Measurements from ENCODE around the gene OPA1.

The OPA1 gene

DNA sequence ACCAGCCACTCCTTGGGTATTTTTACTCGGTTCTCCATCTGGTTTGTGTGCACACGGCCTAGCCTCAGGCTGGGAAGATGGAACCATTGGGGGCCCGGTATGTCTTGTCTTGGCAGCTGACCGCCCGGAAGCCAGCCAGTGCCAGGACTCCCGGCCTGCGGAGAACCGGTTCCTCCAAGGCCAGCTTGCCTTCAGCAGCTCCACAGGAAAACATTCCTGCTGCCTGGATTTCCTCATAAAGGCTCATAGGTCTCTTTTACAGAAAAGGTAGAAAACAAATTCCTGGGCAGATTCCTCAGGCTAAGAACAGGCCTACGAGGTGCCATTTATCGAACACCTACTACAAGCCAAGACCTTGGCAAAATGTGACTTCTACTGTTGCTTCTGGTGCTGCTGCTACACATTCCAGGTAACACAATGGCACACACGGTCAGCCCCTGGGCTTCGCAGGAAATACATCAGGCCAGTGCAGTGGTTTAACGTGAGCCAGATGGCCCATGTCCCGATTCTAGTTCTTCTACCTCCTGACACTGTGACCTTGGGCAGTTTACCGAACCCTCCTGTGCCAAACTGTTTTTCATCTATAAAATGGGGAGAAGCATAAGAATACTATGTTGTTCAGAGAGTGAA is 141.8 kb downstream of the OPA1 start:
- TF ChIP-seq CTCF (IDR thresholded peaks at IDR 0.05): no peak
- TF ChIP-seq ZFX (IDR thresholded peaks at IDR 0.05; ENCODE audit: borderline replicate concordance): no peak
- H3K27ac ChIP-seq: no peak overlapping the region

- TF ChIP-seq CTCF (IDR thresholded peaks at IDR 0.05) (no peak), ZFX (IDR thresholded peaks at IDR 0.05; ENCODE audit: borderline replicate concordance) (no peak)
Observed at GRCh38 chr3:193735850-193736249, 142.8 kb downstream of the OPA1 start.

DNA sequence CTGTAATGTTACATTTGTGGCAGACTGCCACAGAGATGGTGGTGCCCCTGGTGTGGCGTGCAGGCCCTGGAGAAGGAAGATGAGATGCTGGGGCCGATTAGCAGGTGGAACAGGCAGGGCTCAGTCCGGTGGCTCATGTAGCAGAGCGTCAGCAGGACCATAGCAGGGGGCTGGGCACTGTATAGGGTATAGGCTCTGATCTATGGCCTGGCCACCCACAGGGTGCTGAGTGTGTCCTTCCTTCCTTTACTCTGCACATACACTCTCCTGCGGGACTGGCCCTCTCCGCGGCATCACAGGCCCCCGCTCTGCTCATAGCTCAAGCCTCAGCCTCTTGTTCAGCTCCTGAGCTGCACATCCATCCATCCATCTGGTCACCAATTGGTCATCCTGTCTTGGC is 143.6 kb downstream of the OPA1 start:
- no peak for TF ChIP-seq CTCF (IDR thresholded peaks at IDR 0.05)
- no peak overlapping the region for H3K27ac ChIP-seq

More at GRCh38 chr3:193735850-193736249, 142.8 kb downstream of the OPA1 start:
- no peak overlapping the region for H3K27ac ChIP-seq

- H3K27ac ChIP-seq: no peak overlapping the region
- TF ChIP-seq CTCF (IDR thresholded peaks at IDR 0.05) (no peak), ZFX (IDR thresholded peaks at IDR 0.05; ENCODE audit: borderline replicate concordance) (no peak)
Observed at GRCh38 chr3:193737191-193737751, 144.3 kb downstream of the OPA1 start.

DNA sequence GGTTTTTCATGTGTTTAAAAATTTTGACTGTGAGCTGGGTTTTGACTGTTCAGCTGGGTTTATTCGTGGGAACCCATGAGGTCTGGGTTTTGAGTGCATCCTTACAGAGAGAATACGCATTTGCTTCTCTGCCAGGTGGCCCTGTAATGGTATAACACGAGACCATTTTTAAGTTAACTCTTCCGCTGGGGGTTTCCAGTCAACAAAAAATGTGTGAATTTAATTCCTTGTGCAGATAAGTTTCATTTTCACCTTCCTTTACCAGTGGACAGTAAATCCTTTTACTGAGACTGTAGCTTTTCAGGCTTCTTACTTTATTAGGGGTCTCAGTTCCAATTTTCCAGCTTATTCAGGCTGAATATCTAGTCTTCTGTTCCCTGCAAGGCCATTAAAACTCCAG is 149.6 kb downstream of the OPA1 start:
- H3K27ac ChIP-seq: no peak overlapping the region
- TF ChIP-seq ZFX (IDR thresholded peaks at IDR 0.05; ENCODE audit: borderline replicate concordance): no peak
- TF ChIP-seq CTCF (IDR thresholded peaks at IDR 0.05): no peak

DNA sequence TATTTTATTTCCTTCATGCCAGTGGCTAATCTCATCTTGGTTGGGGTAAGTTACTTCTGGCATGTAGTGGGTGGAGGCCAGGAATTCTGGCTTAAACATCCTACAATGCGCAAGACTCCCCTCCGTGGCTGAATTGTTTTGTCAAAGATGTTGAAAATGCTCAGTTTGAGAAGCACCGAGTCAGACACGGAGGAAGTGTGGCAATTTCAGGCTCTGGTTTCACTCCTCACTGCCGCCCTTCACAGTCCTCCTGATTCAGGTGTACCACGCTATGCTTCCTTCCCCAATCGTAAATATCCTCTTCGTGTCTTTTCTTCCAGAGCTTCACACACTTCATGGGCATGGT is 150.7 kb downstream of the OPA1 start:
- TF ChIP-seq CTCF (IDR thresholded peaks at IDR 0.05): no peak
- no peak for TF ChIP-seq ZFX (IDR thresholded peaks at IDR 0.05; ENCODE audit: borderline replicate concordance)
- no peak overlapping the region for H3K27ac ChIP-seq

DNA sequence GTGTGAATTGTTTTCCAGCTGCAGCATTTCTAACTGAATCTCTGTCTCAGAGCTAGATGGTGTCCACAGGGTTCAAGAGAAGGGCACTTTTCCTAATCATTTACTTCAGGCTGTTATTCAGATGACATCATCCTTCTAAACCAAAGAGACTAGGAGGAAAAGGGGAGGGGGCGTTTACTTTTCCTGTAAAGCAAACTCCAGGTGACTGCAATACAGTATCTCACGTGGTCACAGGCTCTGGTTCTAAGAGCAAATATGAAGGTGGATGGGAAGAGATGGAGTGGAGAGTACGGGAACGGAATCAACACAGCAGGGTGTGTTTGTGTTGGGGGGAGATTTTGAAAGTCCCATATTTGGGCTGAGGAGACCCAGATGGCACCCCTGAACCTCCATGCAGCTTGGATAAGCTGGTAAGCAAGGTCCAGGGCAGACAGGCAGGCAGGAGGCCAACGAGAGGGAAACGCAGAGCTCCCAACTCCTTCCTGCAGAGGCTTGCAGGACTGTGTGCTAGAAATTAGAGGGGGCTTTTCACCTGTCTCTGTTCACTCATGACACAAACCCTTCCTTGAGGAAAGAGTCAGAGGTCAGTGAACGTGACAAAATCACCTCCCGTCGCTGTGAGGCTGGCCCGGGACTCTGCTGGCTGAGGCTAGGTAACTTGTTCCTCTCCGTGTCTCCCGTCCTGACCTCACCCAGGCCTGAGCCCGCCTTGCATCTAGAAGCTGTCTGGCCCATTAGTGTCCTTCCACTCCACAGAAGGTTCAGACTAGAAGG is 151.2 kb downstream of the OPA1 start:
- no peak overlapping the region for H3K27ac ChIP-seq
- no peak for TF ChIP-seq CTCF (IDR thresholded peaks at IDR 0.05)
- no peak for TF ChIP-seq ZFX (IDR thresholded peaks at IDR 0.05; ENCODE audit: borderline replicate concordance)

Data from 22Rv1 (cell line).